Stimulated activated naive B cell treated with anti-CD40 and anti-IgM and Interleukin-4, amounts not matched to agents 10 μg/mL and 1 μg/mL and 100 μg/mL, for 72 hours (primary cell): ENCODE data around the gene TOR1AIP2.

Experiments
- ATAC-seq, 2 donors: fragments of 150-1000 bp; cut with Tn5 transposase; replicated peaks; 2 replicates each; pipeline ENCODE4 v1.10.0; 2021; ENCODE audit warnings: moderate library complexity in 1 of 2
- DNase-seq: peaks from one replicate; pipeline ENCODE4 v3.0.0; 2021
- H3K27ac Mint-ChIP-seq: one replicate; pipeline ENCODE4 v1.8.0; 2022; ENCODE audit warnings: mild to moderate bottlenecking, mixed read lengths
- H3K27me3 Mint-ChIP-seq, 2 donors: one replicate each; pipeline ENCODE4 v1.8.0; 2022; ENCODE audit warnings: mixed read lengths in 2 of 2
- H3K36me3 Mint-ChIP-seq, 2 donors: one replicate each; pipeline ENCODE4 v1.8.0; 2022; ENCODE audit warnings: mixed read lengths in 2 of 2, mild to moderate bottlenecking in 1 of 2
- H3K4me1 Mint-ChIP-seq, 2 donors: one replicate each; pipeline ENCODE4 v1.8.0; 2022; ENCODE audit warnings: mixed read lengths in 2 of 2, mild to moderate bottlenecking in 1 of 2
- H3K4me3 Mint-ChIP-seq, 2 donors: one replicate each; pipeline ENCODE4 v1.8.0; 2022; ENCODE audit warnings: mild to moderate bottlenecking in 2 of 2, mixed read lengths in 2 of 2, moderate library complexity in 1 of 2
- H3K9me3 Mint-ChIP-seq, 2 donors: one replicate each; pipeline ENCODE4 v1.8.0; 2022; ENCODE audit warnings: mixed read lengths in 2 of 2, mild to moderate bottlenecking in 1 of 2

TOR1AIP2 gene

DNA sequence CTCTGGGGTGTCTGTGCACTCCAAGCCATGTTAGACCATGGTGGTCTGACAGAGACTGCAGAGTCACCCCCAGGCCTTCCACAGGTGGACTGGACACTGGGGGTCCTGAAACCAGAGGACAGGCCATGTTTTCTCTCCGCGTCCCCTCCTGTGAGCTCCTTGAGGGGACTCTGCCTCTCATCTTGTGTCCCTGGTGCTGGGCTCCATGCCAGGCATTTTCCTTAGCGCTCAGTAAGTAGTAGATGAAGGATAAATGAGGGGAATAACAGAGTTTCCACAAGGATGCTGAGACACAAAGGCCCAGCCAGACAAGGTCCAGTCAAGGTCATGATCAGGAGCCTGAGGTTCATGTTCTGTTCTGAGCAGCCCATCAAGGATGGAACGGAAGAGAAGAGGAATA is 77.1 kb downstream of the TOR1AIP2 start:
- Mint-ChIP-seq H3K36me3 (no peaks in the 10 kb centered on the region), H3K4me3 (no peak overlapping the region), H3K4me1 (no peaks in the 10 kb centered on the region), H3K27me3 (peaks cover 13 to 34% of the 10 kb centered on the region in 2 donors), H3K9me3 (no peaks in the 10 kb centered on the region), H3K27ac (no peak overlapping the region)
- ATAC-seq (no peak), DNase-seq (no peak)

DNA sequence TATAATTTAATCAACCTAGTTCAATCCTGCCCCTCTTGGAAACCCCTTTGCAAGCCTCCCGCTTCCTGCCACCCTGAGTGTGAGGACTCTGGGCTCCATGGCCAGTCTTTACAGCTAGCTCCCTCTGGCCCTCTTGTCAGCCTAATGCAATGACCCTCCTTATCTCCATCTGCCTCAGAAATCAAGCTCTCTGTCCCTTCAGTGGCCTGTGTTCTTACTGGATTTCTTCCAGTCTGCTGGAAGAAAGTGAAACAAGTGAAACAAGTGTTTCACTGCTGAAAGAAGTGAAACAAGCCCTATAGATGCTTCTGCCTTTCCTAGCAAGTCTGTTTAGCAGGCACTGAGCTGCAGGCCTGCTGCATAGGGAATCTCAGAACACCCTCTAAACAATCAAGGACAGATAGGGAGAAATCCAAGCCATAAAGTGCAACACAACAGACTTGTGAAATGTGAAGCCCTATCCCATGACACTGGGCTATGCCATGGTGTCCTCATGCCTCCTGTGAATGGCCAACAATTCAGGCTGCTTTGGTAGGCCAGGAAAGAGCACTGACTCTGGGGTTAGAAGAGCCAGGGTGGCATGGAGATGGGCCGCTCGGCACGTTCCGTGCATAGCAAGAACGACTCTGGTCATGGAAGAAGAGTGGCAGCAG is 78.6 kb downstream of the TOR1AIP2 start:
- DNase-seq (no peak), ATAC-seq (no peak)
- no peak overlapping the region for H3K27ac Mint-ChIP-seq
- H3K4me1 Mint-ChIP-seq: no peaks in the 10 kb centered on the region
- H3K4me3 Mint-ChIP-seq: no peak overlapping the region
- H3K9me3 Mint-ChIP-seq: no peaks in the 10 kb centered on the region
- H3K27me3 Mint-ChIP-seq: peaks cover 13 to 34% of the 10 kb centered on the region in 2 donors
- H3K36me3 Mint-ChIP-seq: no peaks in the 10 kb centered on the region

DNA sequence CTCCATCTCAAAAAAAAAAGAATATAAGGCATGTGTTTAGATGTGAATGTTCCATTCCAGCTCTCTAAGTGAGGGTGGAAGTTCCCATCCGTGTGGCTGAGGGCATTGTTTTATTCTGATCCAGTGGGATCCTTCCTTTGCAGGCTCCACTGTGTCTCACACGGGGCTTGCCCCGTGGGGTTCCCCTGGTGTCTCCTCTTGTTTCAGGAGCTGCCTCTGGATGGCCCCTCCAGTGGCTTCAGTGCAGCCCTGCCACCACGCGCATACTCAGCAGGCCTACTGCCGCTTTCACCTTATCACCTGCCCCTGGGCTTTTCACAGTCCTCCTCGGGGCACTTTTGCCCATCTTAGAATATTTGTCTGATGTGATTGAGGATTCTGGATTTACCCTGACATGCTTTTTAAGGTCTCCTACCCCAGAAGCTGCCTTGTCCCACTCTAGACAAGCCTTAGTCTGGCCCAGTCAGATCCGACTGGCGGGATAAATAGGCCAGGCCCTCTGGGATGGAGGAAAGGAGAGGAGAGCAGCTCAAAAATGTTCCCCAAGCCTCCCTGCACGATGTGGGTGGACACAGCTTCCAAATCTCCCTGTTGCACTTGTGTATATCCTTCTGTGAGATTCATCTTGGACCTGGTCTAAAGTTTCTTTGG is 79.3 kb downstream of the TOR1AIP2 start:
- DNase-seq (no peak), ATAC-seq (no peak)
- Mint-ChIP-seq H3K27ac (no peak overlapping the region), H3K36me3 (no peaks in the 10 kb centered on the region), H3K4me1 (no peaks in the 10 kb centered on the region), H3K9me3 (no peaks in the 10 kb centered on the region), H3K27me3 (peaks cover 13 to 34% of the 10 kb centered on the region in 2 donors), H3K4me3 (no peak overlapping the region)

DNA sequence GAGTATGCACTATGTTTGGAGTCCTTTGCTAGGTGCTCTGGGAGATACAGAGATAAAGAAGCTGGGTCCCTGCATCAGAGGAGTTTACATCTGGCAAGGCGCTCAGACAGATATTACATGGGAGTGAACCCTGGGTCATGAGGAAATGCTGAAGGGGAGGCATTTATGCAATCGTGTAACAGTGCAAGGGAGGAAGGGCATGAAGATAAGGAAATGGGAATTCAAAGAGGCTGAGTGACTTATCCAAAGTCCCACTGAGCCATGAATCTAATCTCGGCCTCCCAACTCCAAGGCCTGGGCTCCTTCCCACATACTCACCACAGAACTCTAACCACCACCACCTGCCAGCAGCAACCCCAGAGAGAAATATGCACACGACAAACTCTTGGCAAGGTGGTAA is 82.9 kb downstream of the TOR1AIP2 start:
- Mint-ChIP-seq H3K27me3 (peaks cover 9 to 31% of the 10 kb centered on the region in 2 donors), H3K9me3 (no peaks in the 10 kb centered on the region), H3K27ac (no peak overlapping the region), H3K36me3 (no peaks in the 10 kb centered on the region), H3K4me3 (no peak overlapping the region), H3K4me1 (no peaks in the 10 kb centered on the region)
- no peak for DNase-seq
- ATAC-seq: no peak

DNA sequence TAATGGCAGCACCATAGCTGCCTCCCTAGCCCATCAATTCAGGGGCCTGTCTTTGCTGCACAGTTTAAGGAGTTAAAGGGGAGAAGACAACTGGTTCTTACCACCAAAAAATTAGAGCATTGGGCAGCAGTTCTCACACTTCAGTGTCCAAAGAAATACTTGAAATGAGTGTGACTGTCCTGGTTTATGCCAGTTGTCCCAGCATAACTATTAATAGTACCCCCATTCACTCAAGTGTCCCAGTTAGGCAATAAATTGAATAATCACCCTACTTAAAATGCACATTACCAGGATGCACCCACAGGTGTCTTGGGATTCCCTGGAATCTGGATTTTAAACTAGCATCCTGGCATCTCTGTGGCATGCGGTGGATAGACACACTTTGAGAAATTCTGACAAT is 83.5 kb downstream of the TOR1AIP2 start:
- Mint-ChIP-seq H3K4me3 (no peak overlapping the region), H3K4me1 (no peaks in the 10 kb centered on the region), H3K9me3 (no peaks in the 10 kb centered on the region), H3K27ac (no peak overlapping the region), H3K27me3 (peaks cover 14 to 31% of the 10 kb centered on the region in 2 donors), H3K36me3 (no peaks in the 10 kb centered on the region)
- DNase-seq: no peak
- no peak for ATAC-seq

DNA sequence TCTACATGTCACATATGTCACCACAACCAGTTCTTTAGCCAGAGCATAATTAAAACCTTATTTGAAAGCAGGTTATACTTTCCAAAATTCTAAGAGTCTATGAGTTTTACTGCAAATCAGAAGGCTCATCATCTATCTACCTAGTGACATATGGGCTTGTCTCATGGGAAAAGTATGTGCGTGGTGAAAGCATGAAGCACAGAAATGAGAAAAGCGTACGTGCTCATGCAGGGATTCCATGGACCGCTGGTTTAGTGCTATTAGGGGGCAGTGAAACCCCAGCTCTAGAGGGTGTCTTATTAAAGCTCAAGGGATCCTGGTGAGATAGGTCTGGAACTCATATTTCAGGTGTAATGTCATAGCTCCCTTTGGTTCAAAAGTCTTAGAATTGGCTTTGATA is 84.3 kb downstream of the TOR1AIP2 start:
- ATAC-seq (no peak), DNase-seq (no peak)
- no peak overlapping the region for H3K27ac Mint-ChIP-seq
- no peaks in the 10 kb centered on the region for H3K36me3 Mint-ChIP-seq
- H3K4me1 Mint-ChIP-seq: no peaks in the 10 kb centered on the region
- H3K4me3 Mint-ChIP-seq: no peak overlapping the region
- no peaks in the 10 kb centered on the region for H3K9me3 Mint-ChIP-seq
- peaks cover 9 to 24% of the 10 kb centered on the region in 2 donors for H3K27me3 Mint-ChIP-seq
